Glutamatergic neuron (in vitro differentiated cells): ENCODE results near the gene CMSS1. TPM values are rescaled to one million over a fixed set of nuclear protein-coding genes. Genes with fewer than 3 reads are reported as not detected.

ENCODE experiments used
- DNase-seq: peaks from one replicate; pipeline ENCODE4 v3.0.0; 2022
- H3K27ac Mint-ChIP-seq: one replicate; pipeline ENCODE4 v1.8.0; 2020; ENCODE audit warnings: mild to moderate bottlenecking, mixed read lengths, inconsistent platforms; ENCODE audit not compliant: unreplicated experiment
- H3K27me3 Mint-ChIP-seq: one replicate; pipeline ENCODE4 v1.8.0; 2020; ENCODE audit warnings: mild to moderate bottlenecking, moderate library complexity, mixed read lengths, inconsistent platforms; ENCODE audit not compliant: unreplicated experiment
- H3K36me3 Mint-ChIP-seq: one replicate; pipeline ENCODE4 v1.8.0; 2020; ENCODE audit warnings: mild to moderate bottlenecking, mixed read lengths, inconsistent platforms; ENCODE audit not compliant: unreplicated experiment
- H3K4me1 Mint-ChIP-seq: one replicate; pipeline ENCODE4 v1.8.0; 2020; ENCODE audit warnings: mild to moderate bottlenecking, low read depth, mixed read lengths, inconsistent platforms; ENCODE audit not compliant: unreplicated experiment
- H3K4me3 Mint-ChIP-seq: one replicate; pipeline ENCODE4 v1.8.0; 2020; ENCODE audit warnings: mild to moderate bottlenecking, mixed read lengths, inconsistent platforms; ENCODE audit not compliant: unreplicated experiment
- H3K9me3 Mint-ChIP-seq: one replicate; pipeline ENCODE4 v1.8.0; 2020; ENCODE audit warnings: mild to moderate bottlenecking, moderate library complexity, mixed read lengths, inconsistent platforms; ENCODE audit not compliant: unreplicated experiment
- total RNA-seq: library from RNA; stranded (reverse); fragmentation: NEBNext Ultra II Directional; extraction: Animal tissue kit (Norgen Biotek cat#: 25700); gene quantifications from one replicate; pipeline ENCODE4 v1.2.1, GENCODE V29; 2021; ENCODE audit not compliant: unreplicated experiment
- TF ChIP-seq, protein P1 (sequence below): fragments of 200-600 bp; sonication (generic); IDR thresholded peaks from one replicate; pipeline ENCODE4 v1.5.0; 2021; ENCODE audit not compliant: partially characterized antibody, unreplicated experiment

The CMSS1 gene
- total RNA-seq, 1 donor from 2014 or later, result 37.8 TPM

GRCh38 chr3:100131241-100131640, 313.6 kb downstream of the CMSS1 start:
- DNase-seq, result no peak
- H3K36me3 Mint-ChIP-seq, result no peaks in the 10 kb centered on the region
- H3K4me3 Mint-ChIP-seq, result no peak overlapping the region
- no peaks in the 10 kb centered on the region for H3K4me1 Mint-ChIP-seq
- no peaks in the 10 kb centered on the region for H3K9me3 Mint-ChIP-seq
- TF ChIP-seq, protein P1, sequence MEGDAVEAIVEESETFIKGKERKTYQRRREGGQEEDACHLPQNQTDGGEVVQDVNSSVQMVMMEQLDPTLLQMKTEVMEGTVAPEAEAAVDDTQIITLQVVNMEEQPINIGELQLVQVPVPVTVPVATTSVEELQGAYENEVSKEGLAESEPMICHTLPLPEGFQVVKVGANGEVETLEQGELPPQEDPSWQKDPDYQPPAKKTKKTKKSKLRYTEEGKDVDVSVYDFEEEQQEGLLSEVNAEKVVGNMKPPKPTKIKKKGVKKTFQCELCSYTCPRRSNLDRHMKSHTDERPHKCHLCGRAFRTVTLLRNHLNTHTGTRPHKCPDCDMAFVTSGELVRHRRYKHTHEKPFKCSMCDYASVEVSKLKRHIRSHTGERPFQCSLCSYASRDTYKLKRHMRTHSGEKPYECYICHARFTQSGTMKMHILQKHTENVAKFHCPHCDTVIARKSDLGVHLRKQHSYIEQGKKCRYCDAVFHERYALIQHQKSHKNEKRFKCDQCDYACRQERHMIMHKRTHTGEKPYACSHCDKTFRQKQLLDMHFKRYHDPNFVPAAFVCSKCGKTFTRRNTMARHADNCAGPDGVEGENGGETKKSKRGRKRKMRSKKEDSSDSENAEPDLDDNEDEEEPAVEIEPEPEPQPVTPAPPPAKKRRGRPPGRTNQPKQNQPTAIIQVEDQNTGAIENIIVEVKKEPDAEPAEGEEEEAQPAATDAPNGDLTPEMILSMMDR, result no peak
- H3K27ac Mint-ChIP-seq, result no peak overlapping the region
- H3K27me3 Mint-ChIP-seq, result no peaks in the 10 kb centered on the region

DNA sequence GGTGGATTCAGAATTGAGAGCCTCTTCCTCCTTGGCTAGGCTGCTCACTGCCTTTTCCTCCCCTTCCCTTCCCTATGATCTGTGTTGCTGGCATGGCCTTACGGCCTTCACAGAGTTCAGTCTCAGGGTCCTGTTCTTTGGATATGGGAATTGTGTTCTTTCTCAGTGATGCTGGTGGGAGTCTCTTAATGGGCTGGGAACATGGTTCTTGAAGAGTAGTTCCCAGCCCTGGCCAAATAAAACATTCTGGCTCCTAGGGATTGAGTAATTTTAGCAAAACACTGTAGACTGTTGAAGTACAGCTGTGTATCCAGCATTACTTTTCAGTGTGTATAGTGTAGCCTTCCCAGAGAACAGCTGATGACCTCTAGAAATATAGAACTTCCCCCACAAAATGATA, 319.3 kb downstream of the CMSS1 start:
- peaks cover 2% of the 10 kb centered on the region for H3K9me3 Mint-ChIP-seq
- TF ChIP-seq, protein P1, result no peak
- H3K4me1 Mint-ChIP-seq, result no peaks in the 10 kb centered on the region
- no peak overlapping the region for H3K4me3 Mint-ChIP-seq
- H3K27ac Mint-ChIP-seq, result no peak overlapping the region
- H3K27me3 Mint-ChIP-seq, result peaks cover 2% of the 10 kb centered on the region
- DNase-seq, result no peak
- H3K36me3 Mint-ChIP-seq, result no peaks in the 10 kb centered on the region

DNA sequence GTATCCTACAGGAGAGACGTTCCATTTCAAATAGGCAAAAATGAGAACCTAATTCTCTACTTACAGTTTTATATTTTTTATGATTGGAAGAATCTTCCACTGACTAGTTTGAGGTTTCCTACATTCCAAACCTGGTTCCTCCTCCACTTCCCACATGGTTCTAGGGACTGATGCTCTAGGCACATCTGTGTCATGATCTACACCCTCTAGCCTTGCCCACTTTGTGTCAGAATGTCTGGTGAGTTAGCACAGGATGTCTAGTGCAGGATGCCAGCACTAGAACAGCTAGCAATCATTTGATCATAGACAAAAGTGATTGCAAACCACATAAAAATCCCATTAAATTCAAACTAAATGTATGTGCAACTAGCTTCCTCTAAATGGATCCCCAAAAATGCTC, 323.3 kb downstream of the CMSS1 start:
- Mint-ChIP-seq H3K4me3 (no peak overlapping the region), H3K9me3 (peaks cover 4% of the 10 kb centered on the region), H3K36me3 (peaks cover 10% of the 10 kb centered on the region), H3K4me1 (no peaks in the 10 kb centered on the region), H3K27ac (no peak overlapping the region), H3K27me3 (peaks cover 2% of the 10 kb centered on the region)
- TF ChIP-seq, protein P1, result no peak
- no peak for DNase-seq

- H3K4me3 Mint-ChIP-seq, result no peak overlapping the region
- TF ChIP-seq, protein P1, result no peak
- H3K9me3 Mint-ChIP-seq, result peaks cover 4% of the 10 kb centered on the region
- H3K27me3 Mint-ChIP-seq, result no peaks in the 10 kb centered on the region
- no peak overlapping the region for H3K27ac Mint-ChIP-seq
- DNase-seq, result no peak
- H3K36me3 Mint-ChIP-seq, result peaks cover 10% of the 10 kb centered on the region
- H3K4me1 Mint-ChIP-seq, result no peaks in the 10 kb centered on the region
These were observed 323.9 kb downstream of the CMSS1 start for GRCh38 chr3:100141586-100141985.

GRCh38 chr3:100144255-100144866, 326.7 kb downstream of the CMSS1 start:
- H3K4me3 Mint-ChIP-seq, result no peak overlapping the region
- peaks cover 4% of the 10 kb centered on the region for H3K9me3 Mint-ChIP-seq
- peaks cover 10% of the 10 kb centered on the region for H3K36me3 Mint-ChIP-seq
- no peak overlapping the region for H3K27ac Mint-ChIP-seq
- peaks cover under 1% of the 10 kb centered on the region for H3K4me1 Mint-ChIP-seq
- TF ChIP-seq, protein P1, result no peak
- no peak for DNase-seq
- H3K27me3 Mint-ChIP-seq, result peaks cover 2% of the 10 kb centered on the region
